T-helper 9 cell (primary cell): ENCODE results near the gene MREG.
A peak's percentile ranks its signal among the peaks of the same experiment; 100 is the strongest.
"Not testable (repeated sequence)": the region's sequence is repeated elsewhere in the genome, so short reads cannot be mapped to it uniquely, and the experiment has no call there.

Experiments
- DNase-seq: peaks from one replicate; pipeline ENCODE4 v3.0.0-alpha.2; 2020

MREG gene

DNA sequence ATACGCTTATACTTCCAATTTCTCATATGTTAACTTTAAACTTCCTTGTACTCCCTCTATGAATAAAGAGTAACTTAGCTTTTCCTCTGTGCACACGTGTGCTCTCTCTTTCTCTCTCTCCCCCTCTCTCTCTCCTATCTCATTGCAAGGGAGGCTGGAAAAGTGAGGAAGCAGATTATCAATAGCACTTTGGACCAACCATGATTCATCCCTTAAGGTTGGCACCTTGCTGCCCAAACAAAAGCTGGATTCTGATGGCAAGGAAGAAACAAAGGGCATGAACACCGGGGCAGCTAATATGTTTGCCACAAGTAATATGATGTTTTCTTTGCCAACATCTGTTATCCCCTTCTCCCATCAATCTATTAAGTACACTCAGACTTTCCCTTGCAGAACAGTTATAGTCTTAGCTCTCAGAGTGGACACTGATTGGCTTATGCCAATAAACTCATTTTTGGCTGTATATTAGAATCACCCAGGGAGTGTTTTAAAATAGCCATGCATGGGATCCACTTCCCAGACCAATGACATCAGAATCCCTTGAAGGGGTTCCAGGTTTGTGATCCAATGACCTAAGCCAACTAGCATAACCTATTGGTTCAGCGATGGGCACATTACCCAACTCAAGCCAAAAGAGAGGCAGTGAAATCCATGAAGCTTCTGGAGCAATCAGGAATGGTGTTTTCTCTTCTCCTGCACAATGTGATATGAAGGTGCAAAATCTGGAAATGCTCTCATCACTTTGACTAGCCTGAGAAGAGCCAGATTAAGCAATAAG lies 60.3 kb downstream of the MREG start:
- no peak for DNase-seq

DNA sequence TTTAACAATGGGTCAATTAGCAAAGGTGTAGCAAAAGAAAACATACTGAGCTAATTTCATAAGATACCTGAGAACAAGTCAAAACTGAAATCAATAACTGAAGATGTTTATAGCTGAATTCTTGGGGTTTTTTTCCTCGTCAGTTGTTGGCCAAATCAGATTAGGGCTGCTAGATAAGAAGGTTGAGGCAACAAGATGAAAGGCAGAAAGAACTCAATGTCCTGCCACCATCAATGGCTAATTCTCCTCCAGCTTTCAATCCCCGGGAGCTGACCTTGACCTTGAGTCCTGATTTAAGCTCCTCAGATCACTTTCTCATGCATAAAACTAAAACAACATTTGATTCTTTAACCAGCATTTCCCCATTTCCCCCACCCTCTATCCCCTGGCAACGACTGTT lies 61.8 kb downstream of the MREG start:
- no peak for DNase-seq

GRCh38 chr2:215949991-215950404 lies 63.4 kb downstream of the MREG start:
- no peak for DNase-seq

GRCh38 chr2:215948051-215948450 lies 65.3 kb downstream of the MREG start:
- DNase-seq, result no peak

DNA sequence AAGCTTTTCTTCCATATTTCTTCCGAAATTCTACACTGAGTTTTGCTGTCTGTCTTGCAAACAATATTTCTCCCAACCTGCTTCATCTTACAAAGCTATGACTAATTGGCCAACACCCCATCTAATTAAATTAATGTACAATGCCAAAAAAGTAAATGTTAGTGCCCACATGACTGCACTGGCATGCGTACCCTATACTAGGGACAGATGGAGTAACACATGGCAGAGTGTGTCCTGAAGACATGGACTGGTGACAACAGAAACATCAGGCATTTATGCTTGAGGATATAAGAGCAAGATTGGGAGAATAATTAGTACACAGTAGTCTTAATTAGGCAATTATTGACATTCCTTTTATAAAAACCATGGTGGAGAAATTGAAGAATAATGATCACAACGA lies 66.8 kb downstream of the MREG start:
- DNase-seq, result no peak

GRCh38 chr2:215942194-215942593 lies 71.2 kb downstream of the MREG start:
- no peak for DNase-seq

DNA sequence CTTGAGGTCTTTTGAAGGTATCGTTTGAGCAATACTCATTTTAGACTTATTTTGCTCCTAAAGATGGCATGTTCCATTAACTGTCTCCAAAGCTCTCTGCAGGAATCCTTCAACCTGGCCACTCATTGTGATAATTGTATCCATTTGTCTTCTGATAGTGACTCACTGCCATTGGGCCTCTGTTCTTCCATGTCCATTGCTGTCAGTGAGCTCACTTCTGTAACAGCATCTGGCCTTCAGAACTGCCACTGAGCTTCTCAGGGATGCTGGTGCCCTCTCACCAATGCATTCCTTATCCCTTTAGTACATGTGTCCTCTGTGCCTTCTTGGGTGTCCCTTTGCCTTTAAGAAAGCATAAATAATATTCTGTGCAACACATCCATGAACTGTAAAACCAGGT lies 71.6 kb downstream of the MREG start:
- DNase-seq, result no peak

- no peak for DNase-seq
These were observed 72.6 kb downstream of the MREG start for GRCh38 chr2:215940645-215941184.

DNA sequence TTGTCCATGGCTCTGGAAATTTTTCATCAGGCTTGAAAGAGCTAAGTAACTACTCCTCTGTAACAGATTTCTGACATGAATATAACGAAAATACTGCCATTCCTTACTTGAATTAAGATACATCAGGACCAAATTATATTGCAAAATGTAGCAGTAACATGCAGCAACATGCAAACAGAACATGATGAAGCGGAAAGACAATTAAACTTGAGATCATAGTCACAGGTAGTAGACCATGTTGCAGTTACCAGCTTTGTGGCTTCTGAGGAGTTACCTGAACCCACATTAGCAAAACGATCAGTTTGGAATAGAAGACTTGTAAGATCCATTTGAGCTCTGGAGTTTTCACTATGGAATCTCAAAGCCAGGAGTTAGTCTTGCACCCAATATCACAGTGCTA lies 76.2 kb downstream of the MREG start:
- DNase-seq, result no peak

DNA sequence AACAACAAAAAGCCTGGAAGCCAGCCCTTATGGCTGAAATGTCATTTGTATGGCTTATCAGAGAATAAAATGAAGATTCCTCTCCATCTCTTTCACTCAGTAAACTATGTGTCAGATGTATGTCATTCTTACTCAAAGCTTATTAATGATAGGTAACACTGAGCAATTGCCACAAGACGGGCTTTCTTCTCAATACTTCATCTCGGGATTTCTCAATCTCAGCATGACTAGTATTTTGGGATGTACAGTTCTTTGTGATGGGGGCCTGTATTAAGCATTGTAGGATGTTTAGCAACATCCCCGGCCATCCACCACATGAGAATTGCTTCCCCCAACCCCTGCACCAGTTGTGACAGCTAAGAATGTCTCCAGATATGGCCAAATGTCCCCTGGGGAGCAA lies 80.2 kb downstream of the MREG start:
- no peak for DNase-seq

- peak; percentile 14 for DNase-seq
These were observed 82.0 kb downstream of the MREG start for GRCh38 chr2:215931256-215931903.

DNA sequence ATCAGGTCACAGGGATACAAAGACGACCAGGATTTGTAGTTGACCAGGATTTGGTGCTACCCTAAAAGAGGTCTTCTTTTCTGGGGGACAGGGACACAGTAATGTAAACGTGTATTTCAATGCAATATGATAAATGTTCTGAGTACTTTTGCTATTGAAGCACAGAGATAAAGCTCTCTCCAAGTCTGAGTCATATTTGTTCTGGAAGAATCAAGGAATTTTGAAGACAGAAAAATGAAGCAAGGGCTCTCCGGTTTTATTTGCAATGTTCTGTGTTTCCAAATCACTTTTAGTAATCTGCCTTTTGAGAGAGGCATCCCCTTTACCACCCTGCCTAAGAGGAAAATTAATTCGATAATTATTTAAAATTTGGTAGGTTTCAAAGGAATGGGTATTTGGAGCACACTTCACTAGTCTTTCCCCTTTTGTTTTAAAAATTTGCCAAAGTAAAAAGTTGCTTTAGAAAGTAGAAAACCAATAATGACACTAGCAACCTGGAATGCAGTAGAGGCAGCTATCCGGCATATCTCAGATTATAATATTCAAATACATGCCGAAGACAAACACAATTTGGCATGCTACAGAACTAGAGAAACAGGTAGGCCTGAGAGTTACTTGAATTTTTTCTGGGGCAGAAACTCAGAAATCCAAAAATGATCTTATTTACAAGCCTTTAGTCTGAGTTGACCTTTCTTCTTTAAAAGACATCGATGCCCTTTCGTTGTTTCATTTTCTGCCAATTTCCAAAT lies 82.7 kb downstream of the MREG start:
- no peak for DNase-seq

GRCh38 chr2:215929602-215930335 lies 83.6 kb downstream of the MREG start:
- DNase-seq, result no peak

DNA sequence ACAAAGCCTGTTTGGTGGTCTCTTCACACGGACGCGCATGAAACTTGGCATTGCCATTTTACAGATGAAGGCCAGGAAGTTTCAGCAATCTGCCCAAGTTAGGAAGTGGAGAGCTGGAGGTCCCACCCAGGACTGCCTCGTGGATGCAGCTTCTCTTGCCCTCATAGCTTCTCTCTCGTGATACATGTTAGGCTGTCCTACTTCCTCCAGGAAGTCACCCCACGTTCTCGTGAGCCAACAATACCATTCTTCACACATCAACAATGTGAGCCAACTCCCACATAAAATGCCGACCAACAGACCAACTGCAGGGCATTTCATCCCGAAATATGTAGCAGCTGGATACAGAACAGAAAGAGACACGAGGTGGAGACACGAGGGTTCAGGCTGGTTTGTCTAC lies 85.3 kb downstream of the MREG start:
- no peak for DNase-seq

DNA sequence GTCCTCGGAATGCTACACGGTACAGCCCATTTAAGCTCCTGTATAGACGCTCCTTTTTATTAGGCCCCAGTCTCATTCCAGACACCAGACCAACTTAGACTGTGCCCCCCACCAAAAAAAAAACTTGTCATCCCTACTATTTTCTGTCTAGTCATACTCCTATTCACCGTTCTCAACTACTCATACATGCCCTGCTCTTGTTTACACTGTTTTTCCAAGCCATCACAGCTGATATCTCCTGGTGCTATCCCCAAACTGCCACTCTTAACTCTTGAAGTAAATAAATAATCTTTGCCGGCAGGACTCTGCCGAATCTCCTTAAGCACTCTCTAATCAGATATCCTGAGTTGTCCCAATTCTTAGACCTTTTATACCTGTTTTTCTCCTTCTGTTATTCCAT lies 86.4 kb downstream of the MREG start:
- DNase-seq, result not testable (repeated sequence)

- no peak for DNase-seq
These were observed 91.5 kb downstream of the MREG start for GRCh38 chr2:215921895-215922294.

DNA sequence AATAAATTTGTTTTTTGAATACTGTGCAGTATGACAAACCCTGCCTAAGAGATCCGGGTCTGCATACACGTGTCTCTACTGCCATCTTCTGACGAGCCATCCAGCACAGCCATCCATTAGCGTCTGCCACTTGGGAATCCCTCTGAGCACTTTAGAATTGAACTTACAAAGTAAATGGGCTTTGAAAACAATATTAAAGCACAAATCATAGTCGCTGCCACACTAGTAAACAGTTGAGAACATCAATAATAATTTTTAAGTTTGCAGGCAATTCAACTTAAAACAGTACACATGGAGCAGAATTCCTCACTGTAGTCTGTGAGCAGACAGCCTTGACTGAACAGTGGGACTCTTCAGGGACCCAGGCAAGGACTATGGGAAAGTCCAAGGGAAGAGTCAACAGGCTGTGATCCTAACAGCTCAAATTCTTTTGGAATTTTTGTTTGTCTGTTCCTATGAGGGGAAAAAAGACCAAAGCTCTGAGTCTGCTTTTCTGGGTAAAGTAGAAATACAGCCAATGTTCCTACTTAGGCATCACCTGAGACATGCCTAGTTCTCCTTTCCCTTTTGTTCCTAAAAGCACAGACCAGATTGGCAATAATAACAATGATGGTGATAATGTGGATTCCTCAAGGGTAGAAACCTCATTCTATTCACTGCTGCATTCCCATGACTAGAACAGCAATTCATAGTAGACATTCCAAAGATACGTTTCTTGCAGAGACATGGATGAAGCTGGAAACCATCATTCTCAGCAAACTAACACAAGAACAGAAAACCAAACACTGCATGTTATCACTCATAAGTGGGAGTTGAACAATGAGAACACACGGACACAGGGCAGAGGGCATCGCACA lies 92.9 kb downstream of the MREG start:
- DNase-seq, result peak; percentile 30

GRCh38 chr2:215919624-215920243 lies 93.6 kb downstream of the MREG start:
- DNase-seq, result no peak

DNA sequence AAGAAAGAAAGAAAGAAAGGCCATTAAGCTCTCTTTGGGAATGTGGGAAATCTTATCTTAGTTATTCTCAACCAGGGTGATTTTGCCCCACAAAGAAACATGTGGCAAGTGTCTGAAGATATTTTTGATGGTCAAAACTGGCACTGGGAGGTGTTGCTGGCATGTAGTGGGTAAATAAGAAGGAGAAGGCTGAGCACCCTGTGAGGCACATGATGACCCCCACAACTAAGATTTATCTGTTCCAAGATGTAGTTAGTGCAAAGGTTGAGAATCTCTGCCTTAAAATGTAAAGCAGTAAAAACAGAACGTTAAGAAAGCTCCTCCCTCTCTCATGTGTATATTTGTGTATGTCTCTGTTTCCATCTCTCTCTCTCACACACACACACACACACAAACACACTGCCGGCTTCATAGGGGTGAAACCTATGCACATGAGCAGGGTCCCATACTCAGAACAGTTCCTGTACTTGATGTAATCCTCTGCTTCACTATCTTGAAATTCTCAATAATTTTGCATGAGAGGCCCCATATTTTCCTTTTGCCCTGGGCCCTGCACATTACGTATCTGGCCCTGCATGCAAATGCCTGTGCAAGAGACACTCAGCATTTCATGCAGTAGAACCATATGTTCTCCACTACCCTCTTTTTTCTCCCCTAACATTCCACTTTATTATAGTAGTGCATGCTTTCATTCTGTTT lies 94.3 kb downstream of the MREG start:
- DNase-seq, result no peak

DNA sequence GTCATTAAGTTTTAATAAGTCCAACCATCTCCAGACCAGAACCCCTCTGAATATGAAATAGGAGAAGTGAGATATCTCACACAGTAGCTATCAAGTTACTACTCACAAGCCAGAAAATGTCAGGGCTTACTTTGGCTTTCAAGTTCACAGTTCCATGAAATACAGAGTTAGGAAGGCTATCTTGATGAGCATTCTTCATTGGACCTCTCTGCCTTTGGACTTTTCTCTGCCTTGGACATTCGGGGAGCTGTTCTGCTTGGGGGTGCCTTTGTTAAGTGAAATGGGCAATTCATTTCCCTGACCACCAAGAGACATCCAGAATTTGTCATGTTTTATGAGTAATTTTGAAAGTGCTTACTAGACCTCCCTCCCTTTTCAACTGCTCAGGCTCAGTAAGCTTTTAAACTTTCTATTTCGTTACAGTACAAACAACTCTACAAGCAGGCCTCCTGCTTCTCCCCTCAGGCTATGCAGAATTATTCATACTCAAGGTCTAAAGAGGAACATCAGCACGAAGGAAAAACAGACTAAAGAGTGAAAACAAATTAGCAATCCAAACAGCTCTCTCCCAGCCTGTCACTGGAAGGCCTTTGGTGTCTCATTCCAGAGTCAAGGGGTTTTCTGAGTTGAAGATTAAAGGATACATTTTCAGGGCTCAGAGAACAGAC lies 95.3 kb downstream of the MREG start:
- no peak for DNase-seq
